Stimulated activated CD8-positive, alpha-beta memory T cell treated with anti-CD3 and anti-CD28 coated beads, Interleukin-4, amount 100 ng/mL, for 24 hours (primary cell): Measurements from ENCODE around the gene CD109.
A peak's percentile ranks its signal among the peaks of the same experiment; 100 is the strongest.
"Not testable (repeated sequence)": the region's sequence is repeated elsewhere in the genome, so short reads cannot be mapped to it uniquely, and the experiment has no call there.

ENCODE experiments used
- DNase-seq: peaks from one replicate; pipeline ENCODE4 v3.0.0-alpha.2; 2020; ENCODE audit warnings: low read depth

Gene CD109

DNA sequence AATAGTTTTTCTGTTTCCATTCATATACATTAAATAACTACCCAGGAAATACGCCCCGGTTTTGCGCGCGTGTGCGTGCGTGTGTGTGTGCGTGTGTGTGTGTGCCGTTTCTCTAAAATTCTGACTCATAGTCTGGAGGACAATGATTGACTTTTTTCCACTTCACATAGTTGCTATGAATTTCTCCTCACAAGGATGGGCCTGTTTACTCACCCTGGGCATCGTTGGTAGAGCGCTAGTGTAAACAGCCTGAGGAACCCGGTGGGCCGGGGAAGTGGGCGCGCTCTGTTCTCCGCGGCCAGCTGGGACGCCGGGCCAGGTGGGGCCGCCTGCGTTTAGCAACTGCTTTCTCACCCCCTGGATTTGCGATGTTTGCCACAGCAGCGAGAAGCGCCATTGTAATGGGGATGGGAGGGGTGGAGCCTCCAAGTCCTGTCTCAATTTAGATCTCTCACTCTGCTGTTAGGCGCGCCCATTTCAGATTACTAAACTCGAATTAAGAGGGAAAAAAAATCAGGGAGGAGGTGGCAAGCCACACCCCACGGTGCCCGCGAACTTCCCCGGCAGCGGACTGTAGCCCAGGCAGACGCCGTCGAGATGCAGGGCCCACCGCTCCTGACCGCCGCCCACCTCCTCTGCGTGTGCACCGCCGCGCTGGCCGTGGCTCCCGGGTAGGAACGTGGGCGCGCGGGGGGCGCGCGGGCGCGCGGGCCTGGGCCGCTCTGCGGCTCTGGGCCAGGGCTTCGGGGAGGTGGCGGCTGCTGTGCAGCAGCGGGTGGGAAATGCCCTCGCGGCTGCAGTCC lies at the start of gene CD109:
Gene CD109 (plus strand): TSS at position 585 of the 803 bp plus-strand sequence. CDS start 13 bp downstream, at position 598.
- DNase-seq: peak; percentile 60

DNA sequence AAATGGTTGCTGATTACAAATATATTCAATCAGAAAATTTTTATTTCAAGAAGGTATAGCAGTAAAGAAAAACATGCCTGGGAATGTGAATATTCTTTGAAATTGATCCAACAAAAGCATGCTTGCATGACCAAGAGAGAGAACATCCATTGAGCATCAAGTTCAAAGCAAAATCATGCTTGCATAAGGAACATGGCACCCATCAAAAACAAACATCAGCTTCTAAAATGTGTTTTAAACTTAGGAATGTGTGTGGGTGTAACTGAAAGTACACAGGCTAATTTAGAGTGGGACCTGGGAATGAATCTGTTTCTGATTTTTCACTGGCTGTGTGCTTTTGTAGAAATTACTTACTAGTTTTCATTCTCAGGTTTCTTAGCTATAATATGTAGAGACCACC lies 47.8 kb upstream of the CD109 start:
- no peak for DNase-seq

DNA sequence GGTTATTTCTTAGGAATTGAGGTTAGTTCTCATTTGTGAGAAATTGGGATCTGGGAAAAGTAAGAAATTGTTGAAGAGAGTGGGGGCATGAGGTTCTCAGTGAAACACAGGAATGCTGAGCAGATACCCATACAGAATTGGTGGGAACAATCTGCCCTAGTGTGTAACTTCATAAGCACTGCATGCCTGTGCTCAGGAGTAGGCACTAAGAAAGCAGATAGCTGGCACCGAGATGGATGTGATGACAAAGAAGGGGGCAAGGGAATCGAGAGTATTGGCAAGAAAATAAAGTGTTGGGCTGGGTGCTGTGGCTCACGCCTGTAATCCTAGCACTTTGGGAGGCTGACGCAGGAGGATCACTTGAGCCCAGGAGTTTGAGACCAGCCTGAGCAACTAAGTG lies 46.2 kb upstream of the CD109 start:
- no peak for DNase-seq

DNA sequence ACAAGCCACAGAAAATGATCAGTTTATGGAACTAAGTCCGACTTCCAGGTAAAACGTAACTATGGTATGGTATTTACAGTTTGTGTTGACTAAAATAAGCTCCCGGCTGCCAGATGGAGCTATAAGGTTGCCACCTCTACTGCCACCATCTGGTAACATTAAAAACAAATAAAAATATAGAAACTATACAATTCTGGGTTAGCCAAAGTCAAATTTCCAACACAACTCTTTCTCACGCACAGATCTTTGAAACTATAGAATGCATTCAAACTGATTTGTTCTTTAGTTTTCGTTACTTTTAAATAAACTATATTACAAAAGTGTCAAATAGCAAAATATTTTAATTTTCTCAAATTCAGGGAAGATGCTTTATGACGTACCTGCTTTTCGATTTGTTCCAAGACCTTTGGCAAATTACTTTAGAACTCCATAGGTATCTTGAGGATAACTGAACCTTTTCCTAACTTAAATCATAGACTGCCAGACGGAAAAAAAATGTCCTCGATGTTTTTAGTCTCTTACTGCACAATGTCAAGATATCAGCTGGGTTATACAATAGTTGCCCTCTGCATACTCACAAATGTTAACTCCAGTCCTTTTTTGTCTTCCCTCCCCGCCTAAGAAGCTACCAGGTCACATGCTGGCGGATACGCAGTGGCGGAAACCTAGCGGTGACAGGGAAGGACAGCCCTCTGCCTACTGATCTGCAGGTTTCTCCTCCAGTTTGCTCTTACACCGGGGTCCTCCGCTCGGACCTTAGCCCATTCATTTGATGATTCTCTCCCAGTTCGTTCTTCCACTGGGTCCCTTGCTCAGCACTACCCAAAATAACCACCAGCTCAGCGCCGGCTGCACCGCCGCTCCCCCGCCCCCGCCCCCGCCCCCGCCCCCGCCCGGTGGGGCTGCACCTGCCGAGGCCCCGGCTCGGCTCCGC lies 43.1 kb upstream of the CD109 start:
- peak; percentile 27 for DNase-seq

GRCh38 chr6:73653571-73654424 lies 42.2 kb upstream of the CD109 start, which contains the start of gene SLC17A5:
Gene SLC17A5, minus strand, starts transcription at chr6:73653992. Its CDS starts 106 bp downstream, at chr6:73653886.
- peak; percentile 85 for DNase-seq

DNA sequence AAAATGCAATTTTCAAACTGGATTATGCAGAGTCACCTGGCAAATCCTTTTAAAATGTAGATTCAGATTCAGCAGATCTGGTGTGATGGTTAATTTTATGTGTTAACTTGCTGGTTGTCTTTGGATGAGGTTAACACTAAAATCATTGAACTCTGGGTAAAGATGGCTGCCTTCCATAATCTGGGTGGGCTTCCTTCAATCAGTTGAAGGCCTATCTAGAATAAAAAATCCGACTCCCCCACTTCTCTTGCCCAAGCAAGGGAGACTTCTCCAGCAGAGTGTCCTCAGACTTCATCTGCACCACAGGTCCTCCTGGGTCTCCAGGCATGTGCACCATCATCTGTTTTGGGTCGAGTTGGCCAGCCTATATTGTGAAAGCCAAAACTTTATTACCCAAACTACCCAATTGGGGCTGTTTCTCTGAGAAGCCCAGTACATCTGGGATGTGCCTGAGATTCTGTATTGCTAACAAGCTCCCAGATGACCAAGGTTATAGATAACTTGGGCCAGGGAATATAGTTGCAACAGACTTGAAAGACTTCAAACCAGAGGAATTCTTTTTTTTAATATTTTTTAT lies 40.6 kb upstream of the CD109 start:
- no peak for DNase-seq

- DNase-seq: no peak
These were observed 39.4 kb upstream of the CD109 start for GRCh38 chr6:73656531-73657145.

DNA sequence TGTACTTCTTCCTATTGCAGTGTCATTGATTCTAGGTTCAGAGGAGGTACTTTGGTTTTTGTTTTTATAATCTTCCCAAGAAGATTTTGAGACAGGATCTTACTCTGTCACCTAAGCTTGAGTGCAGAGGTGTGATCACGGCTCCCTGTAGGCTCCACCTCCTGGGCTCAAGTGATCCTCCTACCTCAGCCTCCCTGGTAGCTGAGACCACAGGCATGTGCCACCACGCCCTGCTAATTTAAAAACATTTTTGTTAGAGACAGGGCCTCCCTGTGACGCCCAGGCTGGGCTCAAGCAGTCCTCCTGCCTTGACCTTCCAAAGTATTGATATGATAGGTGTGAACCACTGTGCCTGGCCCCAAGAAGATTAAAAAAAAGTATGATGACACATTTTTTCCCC lies 38.8 kb upstream of the CD109 start:
- DNase-seq: peak; percentile 13

- no peak for DNase-seq
These were observed 31.3 kb upstream of the CD109 start for GRCh38 chr6:73664701-73665100.

GRCh38 chr6:73665686-73666319 lies 30.2 kb upstream of the CD109 start:
- no peak for DNase-seq

- no peak for DNase-seq
These were observed 29.6 kb upstream of the CD109 start for GRCh38 chr6:73666393-73666792.

DNA sequence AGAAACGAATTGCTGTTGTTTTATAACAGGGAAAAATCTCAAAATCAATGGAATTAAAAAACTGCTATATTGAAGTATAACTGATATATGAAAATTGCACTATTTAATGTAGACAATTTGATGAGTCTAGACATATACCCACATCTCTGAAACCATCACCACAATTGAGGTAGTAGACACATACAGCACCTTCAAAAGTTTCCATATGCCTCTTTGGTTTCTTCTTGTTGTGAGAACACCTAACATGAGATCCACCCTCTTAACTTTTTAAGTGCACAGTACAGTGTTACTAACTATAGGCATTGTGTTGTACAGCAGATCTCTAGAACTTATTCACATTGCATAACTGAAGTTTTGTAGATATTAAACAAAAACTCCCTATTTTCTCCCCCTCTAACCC lies 28.2 kb upstream of the CD109 start:
- DNase-seq: no peak

DNA sequence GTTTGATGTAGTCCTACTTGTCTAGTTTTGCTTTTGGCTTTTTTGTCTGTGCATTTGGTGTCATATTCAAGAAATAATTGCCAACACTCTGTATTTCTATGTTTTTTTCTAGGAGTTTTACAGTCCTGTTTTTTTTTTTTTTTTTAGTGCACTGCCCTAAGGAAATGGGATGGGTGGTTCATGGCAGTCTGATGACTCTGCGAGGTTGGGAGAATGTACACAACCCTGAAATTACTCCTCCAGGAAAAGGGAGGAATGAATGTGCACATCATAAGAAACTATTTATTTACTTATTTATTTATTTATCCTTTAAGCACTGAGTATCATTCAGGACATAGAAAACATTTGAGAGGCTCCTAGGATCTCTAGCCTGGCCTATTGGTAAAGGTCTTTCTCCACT lies 27.0 kb upstream of the CD109 start:
- DNase-seq: no peak

DNA sequence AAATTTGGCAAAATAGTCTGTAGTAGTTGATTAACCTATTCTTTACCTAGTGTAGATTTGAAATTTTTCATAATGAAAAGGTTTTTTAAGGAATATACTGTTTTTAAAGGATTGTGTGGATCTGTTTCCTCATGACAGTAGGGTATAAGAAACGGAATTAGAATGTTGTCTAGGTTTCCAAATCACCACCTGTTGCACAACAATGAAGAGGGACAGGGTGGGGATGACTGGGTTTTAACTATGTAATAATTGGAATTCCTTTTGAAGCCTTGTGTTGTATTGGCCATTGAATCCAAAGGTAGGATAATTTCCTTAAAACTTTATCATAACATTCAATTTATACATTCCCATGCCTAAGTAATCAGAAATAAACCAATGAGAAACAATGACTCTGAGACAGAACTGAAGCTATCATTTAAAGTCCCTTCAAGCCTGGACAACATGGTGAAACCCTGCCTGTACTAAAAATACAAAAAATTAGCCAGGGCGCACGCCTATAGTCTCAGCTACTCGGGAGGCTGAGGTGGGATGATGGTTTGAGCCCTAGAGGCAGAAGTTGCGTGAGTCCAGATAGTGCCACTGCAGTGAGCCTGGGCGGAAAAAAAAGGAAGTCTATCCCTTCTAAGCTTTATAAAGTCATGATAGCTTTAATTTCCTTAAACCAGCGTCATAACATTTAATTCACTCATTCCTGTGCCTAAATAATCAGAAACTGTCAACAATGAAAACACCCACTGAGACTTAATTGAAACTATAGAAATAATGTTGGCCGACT lies 23.9 kb upstream of the CD109 start:
- no peak for DNase-seq

- DNase-seq: peak; percentile 52
These were observed 20.4 kb upstream of the CD109 start for GRCh38 chr6:73675466-73676098.

DNA sequence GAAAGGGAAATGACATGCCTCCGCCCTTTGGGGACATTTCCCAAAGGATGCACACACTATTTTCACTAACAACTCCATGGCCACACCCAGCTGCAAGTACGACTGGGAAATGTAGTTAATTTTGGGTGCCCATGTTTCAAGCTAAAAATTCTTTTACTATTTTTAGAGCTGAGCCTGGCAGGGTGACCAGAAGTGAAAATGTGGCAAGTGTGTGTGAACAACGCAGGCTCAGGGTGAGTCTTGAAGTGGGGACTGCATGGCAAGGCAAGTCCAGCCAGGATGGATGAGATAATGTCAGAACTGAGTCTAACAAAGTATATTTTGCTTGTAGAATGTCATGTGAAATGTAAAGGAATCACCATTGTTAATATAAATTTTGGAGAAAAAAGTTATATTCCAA lies 17.0 kb upstream of the CD109 start:
- DNase-seq: no peak

DNA sequence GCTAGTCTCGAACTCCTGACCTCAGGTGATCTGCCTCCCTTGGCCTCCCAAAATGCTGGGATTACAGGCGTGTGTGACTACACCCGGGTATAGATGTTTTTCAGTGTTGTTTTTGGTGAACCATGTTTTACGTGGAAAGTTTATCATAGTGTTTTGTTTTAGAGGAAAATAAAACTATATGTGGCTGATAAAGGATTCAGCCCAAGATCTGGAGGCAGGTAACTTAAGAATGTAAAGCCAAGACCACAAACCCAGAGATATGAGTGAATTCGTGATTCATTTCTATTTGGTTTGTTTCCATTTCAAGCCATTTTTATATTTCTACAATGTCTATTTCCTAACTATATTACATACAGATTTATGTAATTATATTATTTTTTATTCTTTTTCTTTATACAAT lies 16.2 kb upstream of the CD109 start:
- not testable (repeated sequence) for DNase-seq

DNA sequence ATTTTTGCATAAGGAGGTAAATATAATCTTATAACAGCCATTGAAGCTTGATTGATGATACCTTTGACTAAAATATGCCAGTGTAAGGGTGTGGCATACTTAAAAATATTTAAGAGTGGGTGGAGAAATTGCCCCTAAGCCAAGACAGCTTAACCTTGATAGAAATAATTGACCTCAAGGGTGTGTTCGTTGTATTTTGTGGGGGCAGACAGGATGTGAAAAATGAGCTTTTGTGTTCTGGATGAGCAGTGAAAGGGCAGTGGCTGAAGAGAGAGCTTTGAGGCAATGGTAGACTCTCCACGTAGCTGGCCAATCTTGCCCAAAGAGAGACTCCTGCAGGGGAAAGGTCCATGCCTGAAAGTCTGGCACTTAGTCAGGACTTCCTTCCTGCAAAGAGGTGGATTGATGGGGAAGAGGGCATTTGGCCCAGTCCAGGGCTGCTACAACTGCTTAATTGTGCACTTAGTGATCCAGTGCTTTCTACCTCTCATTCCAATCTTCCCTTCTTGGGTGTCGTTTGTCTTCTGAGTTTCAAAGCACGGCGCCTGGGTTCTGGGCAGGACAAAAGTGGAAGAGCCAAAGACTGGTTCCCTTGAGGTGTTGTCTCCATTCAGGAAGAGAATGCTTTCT lies 15.6 kb upstream of the CD109 start:
- DNase-seq: no peak

DNA sequence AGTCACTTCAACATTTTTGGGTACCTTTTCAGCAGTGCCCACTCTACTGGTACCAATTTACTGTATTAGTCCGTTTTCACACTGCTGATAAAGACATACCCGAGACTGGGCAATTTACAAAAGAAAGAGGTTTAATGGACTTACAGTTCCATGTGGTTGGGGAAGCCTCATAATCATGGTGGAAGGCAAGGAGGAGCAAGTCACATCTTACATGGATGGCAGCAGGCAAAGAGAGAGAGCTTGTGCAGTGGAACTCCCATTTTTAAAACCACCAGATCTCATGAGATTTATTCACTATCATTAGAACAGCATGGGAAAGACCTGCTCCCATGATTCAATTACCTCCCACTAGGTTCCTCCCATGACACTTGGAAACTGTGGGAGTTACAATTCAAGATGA lies 12.4 kb upstream of the CD109 start:
- DNase-seq: not testable (repeated sequence)
